H9 (cell line): ENCODE measurements around the gene ZSWIM9. TPM values are rescaled to one million over a fixed set of nuclear protein-coding genes. Genes with fewer than 3 reads are reported as not detected.

ENCODE experiments used
- DNase-seq: peaks from one replicate; pipeline ENCODE4 v3.0.0-alpha.2; 2017
- H2AFZ ChIP-seq: one replicate; pipeline ENCODE4 v1.6.1; 2013; ENCODE audit warnings: mild to moderate bottlenecking, low read length, control low read depth, moderate library complexity
- H2AK5ac ChIP-seq: 2 replicates; pipeline ENCODE4 v1.6.1; 2013; ENCODE audit warnings: low read length, control low read depth, mixed read lengths; ENCODE audit not compliant: insufficient read length
- H2BK120ac ChIP-seq: one replicate; pipeline ENCODE4 v1.6.1; 2013; ENCODE audit warnings: low read depth, mild to moderate bottlenecking, low read length, control low read depth, inconsistent platforms; ENCODE audit not compliant: poor library complexity, severe bottlenecking
- H2BK12ac ChIP-seq: 2 replicates; pipeline ENCODE4 v1.6.1; 2013; ENCODE audit warnings: low read length, control low read depth, mixed read lengths, low read depth; ENCODE audit not compliant: insufficient read length
- H2BK15ac ChIP-seq: 2 replicates; pipeline ENCODE4 v1.6.1; 2013; ENCODE audit warnings: low read depth, low read length, control low read depth
- H2BK20ac ChIP-seq: one replicate; pipeline ENCODE4 v1.6.1; 2013; ENCODE audit warnings: low read depth, mild to moderate bottlenecking, low read length, control low read depth, inconsistent platforms; ENCODE audit not compliant: poor library complexity, severe bottlenecking
- H2BK5ac ChIP-seq: 2 replicates; pipeline ENCODE4 v1.6.1; 2013; ENCODE audit warnings: low read length, control low read depth, mixed read lengths; ENCODE audit not compliant: insufficient read length
- H3K14ac ChIP-seq: 2 replicates; pipeline ENCODE4 v1.6.1; 2013; ENCODE audit warnings: low read length, control low read depth; ENCODE audit not compliant: insufficient read depth
- H3K18ac ChIP-seq: 2 replicates; pipeline ENCODE4 v1.6.1; 2013; ENCODE audit warnings: low read depth, mild to moderate bottlenecking, mixed read lengths, low read length, control low read depth; ENCODE audit not compliant: insufficient read length
- H3K23ac ChIP-seq: 2 replicates; pipeline ENCODE4 v1.6.1; 2013; ENCODE audit warnings: low read length, control low read depth, mixed read lengths, low read depth; ENCODE audit not compliant: insufficient read length
- H3K23me2 ChIP-seq: 2 replicates; pipeline ENCODE4 v1.6.1; 2013; ENCODE audit warnings: low read depth, mild to moderate bottlenecking, mixed read lengths, low read length, control low read depth; ENCODE audit not compliant: insufficient read length, poor library complexity, severe bottlenecking
- H3K27ac ChIP-seq: 2 replicates; pipeline ENCODE4 v1.5.1; 2013; ENCODE audit warnings: low read length, control low read depth, mixed read lengths, low read depth; ENCODE audit not compliant: insufficient read length
- H3K27me3 ChIP-seq: 2 replicates; pipeline ENCODE4 v1.6.1; 2013; ENCODE audit warnings: low read length, control low read depth, inconsistent platforms; ENCODE audit not compliant: insufficient read depth
- H3K4ac ChIP-seq: 2 replicates; pipeline ENCODE4 v1.6.1; 2013; ENCODE audit warnings: low read depth, mild to moderate bottlenecking, control low read depth, inconsistent platforms, low read length, moderate library complexity
- H3K4me1 ChIP-seq: 2 replicates; pipeline ENCODE4 v1.6.1; 2013; ENCODE audit warnings: low read length, control low read depth, inconsistent platforms; ENCODE audit not compliant: insufficient read depth
- H3K4me2 ChIP-seq: 2 replicates; pipeline ENCODE4 v1.6.1; 2013; ENCODE audit warnings: low read length, control low read depth, mixed read lengths; ENCODE audit not compliant: insufficient read length, insufficient read depth
- H3K56ac ChIP-seq: 2 replicates; pipeline ENCODE4 v1.6.1; 2013; ENCODE audit warnings: low read depth, mild to moderate bottlenecking, mixed read lengths, low read length, control low read depth; ENCODE audit not compliant: insufficient read length
- H3K79me1 ChIP-seq: 2 replicates; pipeline ENCODE4 v1.6.1; 2013; ENCODE audit warnings: low read depth, mild to moderate bottlenecking, moderate library complexity, low read length, control low read depth, inconsistent platforms; ENCODE audit not compliant: insufficient read depth, poor library complexity, severe bottlenecking
- H3K79me2 ChIP-seq: 2 replicates; pipeline ENCODE4 v1.6.1; 2013; ENCODE audit warnings: low read length, control low read depth, inconsistent platforms; ENCODE audit not compliant: insufficient read depth
- H3K9ac ChIP-seq: 2 replicates; pipeline ENCODE4 v1.6.1; 2013; ENCODE audit warnings: low read length, control low read depth, mixed read lengths; ENCODE audit not compliant: insufficient read length; ENCODE audit errors: extremely low read depth
- H3K9me3 ChIP-seq: one replicate; pipeline ENCODE4 v1.6.1; 2013; ENCODE audit warnings: low read depth, low read length, inconsistent platforms; ENCODE audit not compliant: control insufficient read depth
- H3T11ph ChIP-seq: one replicate; pipeline ENCODE4 v1.6.1; 2013; ENCODE audit warnings: mild to moderate bottlenecking, low read length, control low read depth, inconsistent platforms
- H4K20me1 ChIP-seq: one replicate; pipeline ENCODE4 v1.6.1; 2013; ENCODE audit not compliant: control insufficient read depth, insufficient read length, insufficient read depth
- H4K5ac ChIP-seq: 2 replicates; pipeline ENCODE4 v1.6.1; 2013; ENCODE audit warnings: low read depth, mild to moderate bottlenecking, mixed read lengths, low read length, control low read depth; ENCODE audit not compliant: insufficient read length
- H4K8ac ChIP-seq: replicated peaks from 2 replicates; pipeline ENCODE4 v1.6.1; 2013; ENCODE audit warnings: low read length, control low read depth, mixed read lengths, low read depth; ENCODE audit not compliant: insufficient read length
- H4K91ac ChIP-seq: 2 replicates; pipeline ENCODE4 v1.6.1; 2013; ENCODE audit warnings: low read depth, mild to moderate bottlenecking, moderate library complexity, mixed read lengths, low read length, control low read depth; ENCODE audit not compliant: insufficient read length
- H3K27ac Mint-ChIP-seq, 3 experiments: 2 replicates in 2 of 3; 3 replicates in 1 of 3; pipeline ENCODE4 v1.8.0; 2020 to 2021; ENCODE audit warnings: mixed read lengths in 3 of 3, mild to moderate bottlenecking in 1 of 3, moderate library complexity in 1 of 3
- H3K27me3 Mint-ChIP-seq: 2 replicates; pipeline ENCODE4 v1.8.0; 2021; ENCODE audit warnings: low read depth, mild to moderate bottlenecking, moderate library complexity, mixed read lengths
- H3K36me3 Mint-ChIP-seq, 3 experiments: 2 replicates in 2 of 3; 3 replicates in 1 of 3; pipeline ENCODE4 v1.8.0; 2020 to 2021; ENCODE audit warnings: low read depth in 3 of 3, mixed read lengths in 3 of 3; ENCODE audit not compliant: insufficient read depth in 1 of 3
- H3K4me1 Mint-ChIP-seq, 2 experiments: 2 replicates each; pipeline ENCODE4 v1.8.0; 2020; ENCODE audit warnings: mixed read lengths in 2 of 2
- H3K4me3 Mint-ChIP-seq, 2 experiments: 2 replicates in 1 of 2; 3 replicates in 1 of 2; pipeline ENCODE4 v1.8.0; 2020 to 2021; ENCODE audit warnings: mild to moderate bottlenecking in 2 of 2, mixed read lengths in 2 of 2, moderate library complexity in 1 of 2
- H3K9me3 Mint-ChIP-seq, 2 experiments: 2 replicates in 1 of 2; 3 replicates in 1 of 2; pipeline ENCODE4 v1.8.0; 2020; ENCODE audit warnings: mild to moderate bottlenecking in 2 of 2, mixed read lengths in 2 of 2, moderate library complexity in 1 of 2
- WGBS: extraction: QIAGEN DNeasy Blood & Tissue Kit; methylation state at CpG from one replicate; pipeline ENCODE4 v1.1.7; 2013; ENCODE audit warnings: missing lambda C conversion rate, low lambda C conversion rate, mixed read lengths; ENCODE audit not compliant: insufficient read length; ENCODE audit errors: extremely low coverage; 5-methylcytosine and 5-hydroxymethylcytosine counted together
- total RNA-seq: library from RNA; stranded (reverse); gene quantifications from 2 replicates; pipeline ENCODE4 v1.2.1, GENCODE V29; 2021
- TF ChIP-seq, protein P1 (sequence below): fragments of 200-600 bp; sonication (generic); conservative IDR thresholded peaks from 3 replicates; pipeline ENCODE4 v1.8.0; 2021; ENCODE audit warnings: antibody characterized with exemption, mild to moderate bottlenecking

ZSWIM9 gene
- total RNA-seq, 1 experiment from 2014 or later: 8.9 TPM

DNA sequence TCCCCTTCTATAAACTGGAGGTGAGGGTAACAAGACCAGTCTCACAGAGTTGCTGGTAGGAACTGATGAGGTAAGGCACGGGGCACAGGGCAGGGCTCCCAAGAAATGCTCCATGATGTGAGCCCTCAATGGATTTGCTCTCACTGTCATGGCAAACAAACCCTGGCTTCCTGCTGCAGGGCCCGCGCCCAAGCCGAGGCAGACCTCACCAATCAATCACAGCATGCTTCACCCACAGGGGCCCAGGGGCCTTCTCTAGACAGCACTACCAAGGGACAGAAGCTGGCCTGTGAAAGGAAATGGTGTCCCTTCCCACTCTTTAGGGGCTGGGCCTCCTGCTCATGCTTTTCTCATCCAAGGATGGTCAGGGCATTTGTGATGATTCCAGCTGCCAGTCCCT, 33.9 kb upstream of the ZSWIM9 start:
- no peak overlapping the region for H3K27ac ChIP-seq
- H3K4me2 ChIP-seq: no peak overlapping the region
- H3K9ac ChIP-seq: no peak overlapping the region
- H2BK120ac ChIP-seq: no peak overlapping the region
- H3T11ph ChIP-seq: no peak overlapping the region
- TF ChIP-seq, protein P1, sequence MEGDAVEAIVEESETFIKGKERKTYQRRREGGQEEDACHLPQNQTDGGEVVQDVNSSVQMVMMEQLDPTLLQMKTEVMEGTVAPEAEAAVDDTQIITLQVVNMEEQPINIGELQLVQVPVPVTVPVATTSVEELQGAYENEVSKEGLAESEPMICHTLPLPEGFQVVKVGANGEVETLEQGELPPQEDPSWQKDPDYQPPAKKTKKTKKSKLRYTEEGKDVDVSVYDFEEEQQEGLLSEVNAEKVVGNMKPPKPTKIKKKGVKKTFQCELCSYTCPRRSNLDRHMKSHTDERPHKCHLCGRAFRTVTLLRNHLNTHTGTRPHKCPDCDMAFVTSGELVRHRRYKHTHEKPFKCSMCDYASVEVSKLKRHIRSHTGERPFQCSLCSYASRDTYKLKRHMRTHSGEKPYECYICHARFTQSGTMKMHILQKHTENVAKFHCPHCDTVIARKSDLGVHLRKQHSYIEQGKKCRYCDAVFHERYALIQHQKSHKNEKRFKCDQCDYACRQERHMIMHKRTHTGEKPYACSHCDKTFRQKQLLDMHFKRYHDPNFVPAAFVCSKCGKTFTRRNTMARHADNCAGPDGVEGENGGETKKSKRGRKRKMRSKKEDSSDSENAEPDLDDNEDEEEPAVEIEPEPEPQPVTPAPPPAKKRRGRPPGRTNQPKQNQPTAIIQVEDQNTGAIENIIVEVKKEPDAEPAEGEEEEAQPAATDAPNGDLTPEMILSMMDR: no peak
- no peak overlapping the region for H4K5ac ChIP-seq
- H3K4me1 Mint-ChIP-seq: no peaks in the 10 kb centered on the region
- H2AFZ ChIP-seq: no peak overlapping the region
- no peaks in the 10 kb centered on the region for H3K23me2 ChIP-seq
- no peaks in the 10 kb centered on the region; the same call in 1 of the 2 replicates for H3K27me3 Mint-ChIP-seq
- no peak overlapping the region for H4K8ac ChIP-seq
- no peaks in the 10 kb centered on the region for H3K79me1 ChIP-seq
- H3K4ac ChIP-seq: no peak overlapping the region
- WGBS: no CpG with 5 or more reads among the region's 4 CpGs
- H3K27me3 ChIP-seq: no peaks in the 10 kb centered on the region
- H3K18ac ChIP-seq: no peak overlapping the region
- no peaks in the 10 kb centered on the region for H3K79me2 ChIP-seq
- H3K23ac ChIP-seq: no peak overlapping the region
- H3K27ac Mint-ChIP-seq: peak overlapping the region in 1 of 3 experiments; percentile 24; a peak in 1 of 7 replicates
- no peak overlapping the region for H3K56ac ChIP-seq
- no peaks in the 10 kb centered on the region for H3K4me1 ChIP-seq
- no peak overlapping the region for H3K14ac ChIP-seq
- H3K9me3 ChIP-seq: no peaks in the 10 kb centered on the region
- H3K4me3 Mint-ChIP-seq: no peak overlapping the region
- no peak overlapping the region for H2BK12ac ChIP-seq
- H2BK5ac ChIP-seq: no peak overlapping the region
- no peak overlapping the region for H2BK15ac ChIP-seq
- H4K20me1 ChIP-seq: no peaks in the 10 kb centered on the region
- no peak overlapping the region for H2BK20ac ChIP-seq
- no peak overlapping the region for H4K91ac ChIP-seq
- no peak overlapping the region for H2AK5ac ChIP-seq
- no peak for DNase-seq
- H3K36me3 Mint-ChIP-seq: peaks cover 27 to 65% (median 59%) of the 10 kb centered on the region in 3 experiments; a peak in 6 of 7 replicates
- H3K9me3 Mint-ChIP-seq: no peaks in the 10 kb centered on the region
